ENCODE measurements around the gene MYPOP. TPM values are rescaled to one million over a fixed set of nuclear protein-coding genes. Genes with fewer than 3 reads are reported as not detected.

Gene MYPOP
- total and polyA plus RNA-seq, 2 of the 13 experiments (the other 11 are each of a cell fraction or from before 2014, with no cell fraction given), result 2.3 to 2.7 TPM

GRCh38 chr19:45876411-45877197 is 25.8 kb downstream of the MYPOP start (continued):
- TF ChIP-seq ZNF121 (CRISPR knock-in tag; IDR thresholded peaks at IDR 0.05) (peak; percentile 67; the same call in 1 of the 2 replicates), KLF16 (CRISPR knock-in tag; IDR thresholded peaks at IDR 0.05) (peak in 1 of 2 experiments; percentile 62; a peak in 1 of 4 replicates), CEBPG (CRISPR knock-in tag; IDR thresholded peaks at IDR 0.05) (peak; percentile 24; the same call in 1 of the 2 replicates), ZNF639 (CRISPR knock-in tag; conservative IDR thresholded peaks at IDR 0.05) (peak; percentile 81), ZNF776 (CRISPR knock-in tag; IDR thresholded peaks at IDR 0.05) (no peak; the same call in 1 of the 2 replicates), ELF1 (CRISPR knock-in tag; IDR thresholded peaks at IDR 0.05) (peak; percentile 59; the same call in 1 of the 2 replicates), ZUFSP (CRISPR knock-in tag; IDR thresholded peaks at IDR 0.05; ENCODE audit: borderline replicate concordance) (no peak), YY1 (IDR thresholded peaks at IDR 0.05; ENCODE audit: insufficient read depth, insufficient replicate concordance, low read depth, low read length) (no peak), MTA3 (CRISPR knock-in tag; IDR thresholded peaks at IDR 0.05) (no peak), ZNF282 (IDR thresholded peaks at IDR 0.05; ENCODE audit: partially characterized antibody) (no peak), RFXAP (CRISPR knock-in tag; IDR thresholded peaks at IDR 0.05; ENCODE audit: borderline replicate concordance) (no peak), BRCA1 (CRISPR knock-in tag; IDR thresholded peaks at IDR 0.05) (no peak), YEATS2 (CRISPR knock-in tag; IDR thresholded peaks at IDR 0.05; ENCODE audit: borderline replicate concordance) (0 out of 2 replicates have a peak, but pooled peaks have one; percentile 48), REST (IDR thresholded peaks at IDR 0.05; ENCODE audit: borderline replicate concordance in 1 of 2, low read depth in 1 of 2, low read length in 2 of 2) (no peak), PBX2 (CRISPR knock-in tag; IDR thresholded peaks at IDR 0.05) (no peak), ZNF644 (CRISPR knock-in tag; IDR thresholded peaks at IDR 0.05; ENCODE audit: low read depth) (no peak), MXD1 (CRISPR knock-in tag; IDR thresholded peaks at IDR 0.05) (no peak; the same call in 1 of the 2 replicates), SAFB2 (CRISPR knock-in tag; IDR thresholded peaks at IDR 0.05; ENCODE audit: borderline replicate concordance, low read depth) (no peak)
